ENCODE measurements around the gene SURF1. TPM values are rescaled to one million over a fixed set of nuclear protein-coding genes. Genes with fewer than 3 reads are reported as not detected.
"Not testable (repeated sequence)": the region's sequence is repeated elsewhere in the genome, so short reads cannot be mapped to it uniquely, and the experiment has no call there.

SURF1 gene, protein sequence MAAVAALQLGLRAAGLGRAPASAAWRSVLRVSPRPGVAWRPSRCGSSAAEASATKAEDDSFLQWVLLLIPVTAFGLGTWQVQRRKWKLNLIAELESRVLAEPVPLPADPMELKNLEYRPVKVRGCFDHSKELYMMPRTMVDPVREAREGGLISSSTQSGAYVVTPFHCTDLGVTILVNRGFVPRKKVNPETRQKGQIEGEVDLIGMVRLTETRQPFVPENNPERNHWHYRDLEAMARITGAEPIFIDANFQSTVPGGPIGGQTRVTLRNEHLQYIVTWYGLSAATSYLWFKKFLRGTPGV
- 10 to 100 TPM; 22.7 to 37.5 (median 29.5) TPM for polyA plus RNA-seq (ENCODE audit: insufficient read length in 10 of 10)
- long read RNA-seq, donor 1, transcript SURF1-201 (9 exons, 1,093 nt), result major isoform, 5 of 5 reads
- long read RNA-seq, donor 1, partial matches to known transcripts, result 0 of 5 reads
- long read RNA-seq, donor 1, other reads (novel, unspliced or antisense), result 0 of 5 reads
- long read RNA-seq, donor 2, transcript SURF1-201 (9 exons, 1,093 nt), result major isoform, 12 of 16 reads
- long read RNA-seq, donor 2, partial matches to known transcripts, result 0 of 16 reads
- long read RNA-seq, donor 2, other reads (novel, unspliced or antisense), result 0 of 16 reads
- long read RNA-seq, donor 3, result 0 reads
- long read RNA-seq, donor 4, transcript SURF1-201 (9 exons, 1,093 nt), result major isoform, 5 of 8 reads
- long read RNA-seq, donor 4, partial matches to known transcripts, result 0 of 8 reads
- long read RNA-seq, donor 4, other reads (novel, unspliced or antisense), result 0 of 8 reads
- long read RNA-seq, donor 5, transcript SURF1-201 (9 exons, 1,093 nt), result major isoform, 13 of 18 reads
- long read RNA-seq, donor 5, partial matches to known transcripts, result 0 of 18 reads
- long read RNA-seq, donor 5, other reads (novel, unspliced or antisense), result 0 of 18 reads
- long read RNA-seq, donor 6, transcript SURF1-201 (9 exons, 1,093 nt), result major isoform, 17 of 19 reads
- long read RNA-seq, donor 6, partial matches to known transcripts, result 0 of 19 reads
- long read RNA-seq, donor 6, other reads (novel, unspliced or antisense), result 0 of 19 reads
- long read RNA-seq, donor 7, transcript SURF1-201 (9 exons, 1,093 nt), result major isoform, 13 of 13 reads
- long read RNA-seq, donor 7, partial matches to known transcripts, result 0 of 13 reads
- long read RNA-seq, donor 7, other reads (novel, unspliced or antisense), result 0 of 13 reads
- long read RNA-seq, donor 8, partial matches to known transcripts, result 0 of 14 reads
- long read RNA-seq, donor 8, other reads (novel, unspliced or antisense), result 8 of 14 reads
- long read RNA-seq, donor 9, partial matches to known transcripts, result 0 of 5 reads
- long read RNA-seq, donor 9, other reads (novel, unspliced or antisense), result 0 of 5 reads

DNA sequence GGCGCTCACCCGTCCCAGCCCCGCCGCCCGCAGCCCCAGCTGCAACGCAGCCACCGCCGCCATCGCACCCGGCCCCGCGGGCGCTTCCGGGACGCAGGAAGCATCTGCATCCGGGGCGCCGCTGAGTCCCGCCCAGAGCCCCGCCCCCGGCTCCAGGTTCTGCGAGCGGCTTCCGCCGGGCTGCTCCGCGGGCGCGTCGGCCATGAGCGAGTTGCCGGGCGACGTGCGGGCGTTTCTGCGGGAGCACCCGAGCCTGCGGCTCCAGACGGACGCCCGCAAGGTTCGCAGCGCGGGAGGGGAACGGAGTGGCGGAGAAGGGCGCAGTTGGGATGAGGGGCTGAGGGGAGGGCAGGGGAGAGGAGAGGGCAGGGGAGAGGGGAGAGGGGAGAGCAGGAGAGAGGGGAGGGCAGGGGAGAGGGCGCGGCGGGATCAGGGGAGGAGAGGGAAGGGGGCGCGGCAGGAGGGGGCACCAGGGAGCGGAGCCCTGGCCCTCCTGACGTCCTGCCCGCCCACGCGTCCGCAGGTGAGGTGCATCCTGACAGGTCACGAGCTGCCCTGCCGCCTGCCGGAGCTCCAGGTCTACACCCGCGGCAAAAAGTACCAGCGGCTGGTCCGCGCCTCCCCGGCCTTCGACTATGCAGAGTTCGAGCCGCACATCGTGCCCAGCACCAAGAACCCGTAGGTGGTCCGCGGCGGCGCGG lies at the start of gene SURF1, which contains the start of gene SURF2:
TSS of gene SURF1 (minus strand) at position 97 of the 701 bp plus-strand sequence. CDS start at position 63, 34 bp downstream.
TSS of gene SURF2 (plus strand) at position 160 of the 701 bp plus-strand sequence. CDS start at position 203, 43 bp downstream.
- peak; percentile 76 to 93 (median 88) for DNase-seq

DNA sequence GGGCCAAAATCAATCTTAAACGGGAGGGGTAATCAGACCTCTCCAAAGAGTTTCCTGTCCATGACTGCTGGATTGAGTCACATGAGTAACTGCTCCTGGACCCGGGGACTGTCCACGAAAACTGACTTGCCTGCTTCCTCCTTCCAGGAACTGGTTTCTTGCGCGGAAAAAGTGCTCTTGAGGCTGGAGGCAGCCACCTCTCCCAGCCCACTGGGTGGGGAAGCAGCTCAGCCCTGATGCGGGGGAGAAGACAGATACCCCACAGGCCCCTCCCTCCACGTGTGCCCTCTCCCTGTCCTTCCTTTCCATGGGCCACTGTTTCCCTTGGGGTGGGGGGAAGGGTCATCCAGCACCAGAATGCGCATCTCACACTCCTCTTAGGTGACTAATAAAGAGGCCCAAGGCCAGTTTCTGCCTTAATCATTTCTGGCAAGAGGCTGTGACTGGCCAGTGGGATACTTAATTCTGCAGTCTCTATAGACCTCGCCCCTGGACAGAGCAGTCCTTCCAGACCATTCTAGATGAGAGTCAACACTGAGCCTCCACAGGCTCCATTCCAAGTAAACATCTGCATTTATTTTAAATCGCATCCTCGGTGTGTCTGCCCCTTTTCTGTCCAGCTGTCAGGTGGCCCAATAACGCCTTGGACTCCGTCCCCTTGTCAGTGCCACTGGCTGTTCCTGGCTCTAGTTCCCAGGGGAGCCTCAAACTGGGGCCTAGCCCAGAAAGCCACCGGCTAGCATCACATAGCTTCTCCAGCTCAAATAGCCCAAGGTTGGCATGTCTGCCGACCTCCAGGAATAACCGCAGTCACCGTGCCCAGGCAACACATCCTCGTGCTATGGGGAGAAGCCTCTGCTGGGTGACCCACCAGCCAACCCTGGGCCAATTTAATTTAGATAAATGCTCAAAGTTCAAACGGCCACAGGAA lies 49.5 kb upstream of the SURF1 start:
- DNase-seq, result peak; percentile 20 to 66 (median 65)

DNA sequence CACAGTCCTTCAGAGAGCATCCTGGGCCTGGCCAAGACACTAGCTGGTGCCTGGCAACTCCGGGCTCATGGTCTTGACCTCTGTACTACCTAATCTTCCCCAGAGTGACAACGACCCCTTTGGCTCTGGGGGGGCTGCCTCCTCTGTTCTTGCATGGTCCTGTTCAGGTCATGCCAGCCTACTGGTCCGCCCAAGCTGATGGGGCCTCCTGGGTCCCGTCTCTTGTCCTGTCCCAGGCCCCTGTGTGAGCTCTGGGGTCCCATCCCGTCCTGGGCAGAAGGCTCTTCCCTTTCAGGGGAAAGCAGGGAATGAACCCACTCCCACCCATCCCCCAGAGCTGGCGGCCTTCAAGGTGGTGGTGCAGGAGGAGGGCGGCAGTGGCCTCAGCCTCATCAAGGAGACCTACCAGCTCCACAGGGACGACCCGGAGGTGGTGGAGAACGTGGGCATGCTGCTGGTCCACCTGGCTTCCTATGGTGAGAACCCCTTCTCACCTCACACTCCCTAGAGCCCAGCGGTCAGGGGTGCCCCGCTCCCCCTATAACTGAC lies 48.2 kb upstream of the SURF1 start:
- no peak for DNase-seq

DNA sequence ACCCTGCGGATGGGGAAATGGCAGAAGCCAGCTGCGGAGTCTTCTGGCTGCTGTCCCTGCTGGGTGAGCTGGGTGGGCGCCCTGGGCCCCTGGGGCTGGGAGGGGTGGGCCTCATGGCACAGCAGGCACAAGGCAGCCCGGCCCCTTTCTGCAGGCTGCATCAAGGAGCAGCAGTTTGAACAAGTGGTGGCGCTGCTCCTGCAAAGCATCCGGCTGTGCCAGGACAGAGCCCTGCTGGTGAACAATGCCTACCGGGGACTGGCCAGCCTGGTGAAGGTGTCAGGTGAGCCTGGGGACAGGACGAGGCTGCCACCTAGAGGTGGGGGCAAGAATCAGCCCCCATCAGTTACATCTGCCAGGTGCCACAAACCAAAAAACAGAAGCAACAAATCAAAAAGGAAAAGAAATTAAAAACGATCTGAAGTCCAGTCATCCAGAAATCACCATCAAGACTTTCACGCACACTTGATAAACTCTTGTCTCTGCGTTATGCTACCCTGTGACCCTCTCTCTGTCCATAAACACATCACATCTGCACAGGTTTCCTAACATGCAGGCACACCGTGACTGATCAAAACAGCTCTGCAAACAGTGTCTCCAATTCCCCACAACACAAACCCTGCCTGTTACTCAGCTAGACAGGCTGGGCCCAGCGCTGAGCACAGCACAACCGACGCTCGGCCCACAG lies 47.6 kb upstream of the SURF1 start:
- no peak for DNase-seq

DNA sequence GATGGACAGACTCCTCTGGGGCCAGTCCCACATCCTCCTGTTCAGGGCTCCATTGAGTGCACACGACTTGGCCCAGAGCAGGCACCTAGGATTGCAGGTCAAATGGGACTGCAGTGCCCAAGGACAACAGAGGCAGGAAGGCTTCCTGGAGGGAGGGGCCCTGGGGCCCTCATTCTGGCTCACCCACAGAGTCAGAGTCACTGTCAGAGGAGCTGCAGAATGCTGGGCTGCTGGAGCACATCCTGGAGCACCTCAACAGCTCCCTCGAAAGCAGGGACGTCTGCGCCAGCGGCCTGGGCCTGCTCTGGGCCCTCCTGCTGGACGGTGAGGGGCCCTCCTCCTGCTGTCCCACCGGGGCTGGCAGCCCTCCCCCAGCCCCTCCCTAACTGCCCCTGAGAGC lies 46.4 kb upstream of the SURF1 start:
- no peak for DNase-seq

DNA sequence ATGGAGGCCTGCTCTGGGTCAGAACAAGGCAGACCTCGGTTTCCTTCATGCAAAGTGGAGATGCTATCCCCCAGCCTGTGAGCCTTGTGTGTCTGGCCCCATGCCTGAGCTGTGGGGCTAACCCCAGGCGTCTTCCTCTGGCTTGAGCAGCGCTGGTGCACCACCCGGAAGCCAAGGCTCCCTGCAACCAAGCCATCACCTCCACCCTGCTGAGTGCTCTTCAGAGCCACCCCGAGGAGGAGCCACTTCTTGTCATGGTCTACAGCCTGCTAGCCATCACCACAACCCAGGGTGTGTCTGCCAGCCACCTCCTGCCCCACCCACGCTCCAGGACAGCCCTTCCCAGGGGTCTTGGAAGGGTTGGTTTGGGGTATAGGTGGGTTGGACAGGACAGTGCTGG lies 45.3 kb upstream of the SURF1 start:
- DNase-seq, result no peak

DNA sequence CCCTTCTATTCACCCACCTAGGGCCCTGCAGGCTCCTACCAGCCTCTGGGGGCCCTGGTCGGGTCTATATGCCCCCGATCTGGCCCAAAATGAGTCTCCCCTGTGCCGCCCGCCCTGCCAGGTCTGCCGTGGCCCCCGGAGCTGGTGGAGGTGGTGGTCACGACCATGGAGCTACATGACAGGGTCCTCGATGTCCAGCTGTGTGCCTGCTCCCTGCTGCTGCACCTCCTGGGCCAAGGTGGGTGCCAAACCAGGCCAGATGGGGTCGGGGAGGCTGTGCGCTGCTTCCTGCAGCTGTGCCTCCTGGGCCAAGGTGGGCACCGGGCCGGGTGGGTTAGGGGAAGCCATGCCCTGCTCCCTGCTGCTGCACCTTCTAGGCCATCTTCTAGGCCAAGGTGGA lies 44.0 kb upstream of the SURF1 start:
- DNase-seq, result no peak

DNA sequence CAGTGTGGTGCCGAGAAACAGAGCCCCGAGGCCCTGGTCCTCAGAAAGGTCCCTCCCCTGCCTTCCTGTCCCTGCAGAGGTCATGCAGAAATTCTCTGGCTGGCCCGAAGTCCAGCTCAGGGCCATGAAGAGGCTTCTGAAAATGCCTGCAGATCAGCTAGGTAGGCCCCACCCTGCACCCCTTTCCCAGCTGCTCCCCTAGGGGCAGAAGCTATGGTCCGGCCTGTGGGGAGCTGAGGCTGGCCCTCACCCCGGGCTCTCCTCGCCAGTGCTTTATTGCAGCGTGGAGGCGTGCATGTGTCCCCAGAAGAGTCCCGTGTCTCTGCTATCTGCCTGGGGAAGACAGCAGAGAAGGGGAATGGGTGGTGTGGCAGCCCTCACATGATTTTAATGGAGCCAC lies 41.6 kb upstream of the SURF1 start:
- DNase-seq, result no peak

DNA sequence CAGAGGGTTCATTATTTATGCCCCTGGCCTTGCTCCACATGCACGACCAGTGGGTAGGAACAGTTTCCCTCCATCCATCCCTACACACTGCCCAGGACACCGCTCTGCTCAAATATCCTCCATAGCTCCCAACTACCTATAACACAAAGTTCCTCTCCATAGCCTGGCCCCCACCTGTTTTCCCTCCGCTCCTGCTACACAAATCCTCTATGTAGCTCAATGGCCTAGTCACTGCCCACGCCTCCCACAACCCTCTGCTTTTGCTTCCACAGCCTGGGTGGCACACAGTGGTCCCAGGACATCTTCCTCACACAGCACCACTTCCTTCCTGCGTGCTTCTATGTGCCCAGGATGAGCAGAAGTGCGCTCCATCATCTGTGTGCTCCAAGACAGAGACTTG lies 41.1 kb upstream of the SURF1 start:
- DNase-seq, result no peak

DNA sequence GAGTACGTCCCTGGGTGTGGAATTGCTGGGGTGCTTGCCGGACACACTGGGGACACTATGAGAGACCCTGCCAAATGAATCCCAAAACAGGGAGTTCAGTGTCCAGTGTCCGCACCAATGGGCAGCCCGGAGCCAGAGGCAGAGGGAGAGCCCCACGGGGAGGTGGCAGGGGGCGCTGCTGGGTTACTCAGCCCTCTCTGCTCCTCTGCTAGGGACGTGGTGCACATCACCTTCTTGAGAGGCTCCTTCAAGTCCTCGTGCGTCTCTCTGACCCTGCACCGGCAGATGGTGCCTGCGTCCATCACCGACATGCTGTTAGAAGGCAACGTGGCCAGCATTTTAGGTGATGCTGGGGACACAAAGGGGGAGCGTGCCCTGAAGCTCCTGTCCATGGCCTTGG lies 40.7 kb upstream of the SURF1 start:
- no peak for DNase-seq

DNA sequence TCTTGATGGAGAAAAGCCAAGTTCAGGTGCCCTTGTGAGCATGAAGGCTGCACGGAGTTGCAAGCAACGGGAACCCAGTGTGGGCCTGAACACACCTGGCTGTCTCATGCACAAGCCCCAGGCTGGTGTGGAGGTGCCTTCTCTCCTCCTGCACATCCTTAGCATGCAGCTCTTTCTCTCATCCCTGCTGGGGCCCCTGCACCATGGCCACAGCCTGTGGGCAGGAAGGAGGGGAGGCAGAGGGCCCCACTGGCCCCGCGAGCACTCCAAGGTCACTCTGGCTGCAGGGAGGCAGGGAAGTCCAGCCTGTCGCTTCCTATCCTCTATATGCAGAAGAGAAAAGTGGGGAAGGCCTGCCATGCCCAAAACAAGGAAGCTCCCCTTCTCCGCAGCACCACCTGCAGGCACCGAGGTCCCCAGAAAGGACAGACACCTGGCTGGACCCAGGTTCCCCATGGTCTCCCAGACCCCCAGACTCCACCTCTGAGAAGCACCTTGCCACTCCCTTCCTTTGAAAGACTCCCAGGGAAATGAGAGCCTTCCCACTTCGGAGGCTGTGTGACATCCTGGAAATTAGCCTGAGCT lies 38.5 kb upstream of the SURF1 start:
- DNase-seq, result no peak

DNA sequence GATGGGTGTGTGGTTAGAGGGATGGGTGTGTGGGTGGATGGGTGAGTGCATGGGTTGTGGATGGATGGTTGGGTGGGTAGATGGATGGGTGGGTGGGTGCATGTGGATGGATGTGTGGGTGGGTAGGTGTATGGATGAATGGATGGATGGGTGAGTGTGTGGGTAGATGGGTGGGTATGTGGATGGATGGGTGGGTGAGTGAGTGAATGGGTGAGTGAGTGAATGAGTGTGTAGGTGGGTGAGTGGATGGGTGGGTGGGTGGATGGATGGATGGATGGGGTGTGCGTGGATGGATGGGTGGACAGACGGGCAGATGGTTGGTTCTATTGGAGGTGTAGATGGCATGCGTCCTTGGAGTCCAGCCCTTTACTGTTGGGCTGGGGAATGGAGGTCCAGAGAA lies 37.1 kb upstream of the SURF1 start:
- DNase-seq, result no peak

DNA sequence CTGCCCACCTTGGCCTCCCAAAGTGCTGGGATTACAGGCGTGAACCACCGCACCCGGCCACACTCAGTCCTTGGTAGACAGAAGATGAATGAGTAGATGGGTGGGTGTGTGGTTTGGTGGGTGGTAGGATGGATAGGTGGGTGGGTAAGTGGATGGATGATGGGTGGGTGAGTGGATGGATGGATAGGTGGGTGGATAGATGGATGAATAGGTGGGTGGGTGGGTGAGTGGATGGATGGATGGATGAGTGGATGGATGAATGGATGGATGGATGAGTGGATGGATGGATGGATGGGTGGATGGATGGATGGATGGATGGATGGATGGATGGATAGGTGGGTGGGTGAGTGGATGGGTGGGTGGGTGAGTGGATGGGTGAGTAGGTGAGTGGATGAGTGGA lies 36.0 kb upstream of the SURF1 start:
- DNase-seq, result not testable (repeated sequence)

DNA sequence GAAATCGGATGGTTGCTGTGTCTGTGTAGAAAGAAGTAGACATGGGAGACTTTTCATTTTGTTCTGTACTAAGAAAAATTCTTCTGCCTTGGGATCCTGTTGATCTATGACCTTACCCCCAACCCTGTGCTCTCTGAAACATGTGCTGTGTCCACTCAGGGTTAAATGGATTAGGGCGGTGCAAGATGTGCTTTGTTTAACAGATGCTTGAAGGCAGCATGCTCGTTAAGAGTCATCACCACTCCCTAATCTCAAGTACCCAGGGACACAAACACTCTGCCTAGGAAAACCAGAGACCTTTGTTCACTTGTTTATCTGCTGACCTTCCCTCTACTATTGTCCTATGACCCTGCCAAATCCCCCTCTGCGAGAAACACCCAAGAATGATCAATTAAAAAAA lies 35.2 kb upstream of the SURF1 start:
- not testable (repeated sequence) for DNase-seq

DNA sequence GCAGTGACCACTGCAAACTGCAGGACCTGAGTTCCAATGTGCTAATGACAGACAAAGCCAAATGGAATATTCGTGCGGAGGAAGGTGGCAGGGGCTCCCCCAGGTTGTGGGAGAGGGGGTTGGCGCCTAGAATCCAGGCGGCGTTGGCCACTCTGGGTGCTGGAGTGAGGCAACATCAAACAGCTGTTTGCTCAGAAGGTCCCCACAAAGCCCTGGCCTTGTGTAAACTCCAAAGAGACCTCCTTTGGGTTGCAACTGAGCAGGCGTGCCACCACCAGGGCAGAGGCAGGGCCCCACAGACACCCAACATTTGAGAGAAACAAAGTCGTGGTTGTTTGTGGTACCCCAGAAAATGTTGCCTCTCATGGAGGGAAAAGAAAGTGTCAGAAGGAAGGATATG lies 34.4 kb upstream of the SURF1 start:
- DNase-seq, result no peak

DNA sequence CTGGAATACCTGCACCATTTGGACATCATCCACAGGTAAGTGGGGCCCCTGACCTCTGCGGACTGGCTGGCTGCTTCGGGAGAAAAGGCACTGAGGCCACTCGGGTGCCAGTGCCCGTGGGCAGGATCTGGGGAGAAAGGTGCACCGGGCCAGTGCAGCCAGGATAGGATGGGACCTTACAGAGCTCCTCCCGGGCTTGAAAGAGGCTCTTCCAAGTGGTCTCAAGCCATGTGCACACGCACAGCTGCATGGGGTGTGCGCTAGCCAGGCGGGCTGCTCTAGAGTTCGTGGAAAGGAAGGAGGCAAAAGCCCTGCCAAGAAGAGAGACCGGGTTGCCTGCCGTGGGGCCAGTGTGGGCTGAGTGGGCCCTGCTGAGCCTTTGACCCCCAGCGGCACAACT lies 33.3 kb upstream of the SURF1 start:
- DNase-seq, result no peak

DNA sequence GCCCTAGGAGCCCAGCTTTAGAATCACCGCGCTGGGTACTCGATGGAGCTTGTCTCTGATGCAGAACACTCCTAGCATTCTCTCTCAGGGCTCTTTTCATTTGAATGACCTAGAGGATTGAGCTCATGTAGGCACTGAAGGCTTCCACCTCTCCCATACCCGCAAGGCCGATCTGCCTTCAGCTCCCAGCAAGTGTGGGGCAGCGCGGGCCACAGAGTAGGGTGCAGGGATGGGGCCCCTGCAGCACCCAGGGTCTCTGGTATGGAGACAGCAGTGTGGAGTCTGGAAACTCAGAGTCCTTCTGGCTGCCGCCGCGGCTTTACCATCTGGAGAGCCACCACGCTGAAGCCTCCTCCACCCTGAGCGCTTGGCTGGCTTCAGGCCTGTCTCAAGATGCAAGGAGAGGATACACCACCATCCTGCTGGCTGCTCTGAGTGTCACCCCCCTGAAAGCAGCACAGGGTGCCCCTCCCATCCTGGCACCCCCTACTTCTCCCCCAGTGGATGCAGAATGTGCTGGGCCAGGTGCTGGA lies 32.8 kb upstream of the SURF1 start:
- no peak for DNase-seq

DNA sequence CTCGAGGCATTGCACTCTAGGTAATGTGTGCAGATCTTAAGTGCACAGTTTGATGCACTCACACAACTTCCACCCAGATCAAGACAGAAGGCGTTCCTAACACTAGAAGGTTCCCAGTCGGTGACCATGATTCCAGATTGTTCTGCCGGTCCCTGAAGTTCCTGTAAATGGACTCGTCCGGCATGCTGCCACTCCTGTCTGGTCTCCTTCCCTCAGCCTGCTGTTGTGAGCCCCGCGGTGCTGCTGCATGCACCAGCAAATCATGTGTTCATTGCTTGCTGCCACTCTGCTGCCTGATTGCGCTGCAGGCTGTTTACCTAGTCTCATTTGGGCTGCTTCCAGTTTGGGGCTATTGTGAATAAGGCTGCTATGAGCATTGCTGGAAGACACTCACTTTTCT lies 31.4 kb upstream of the SURF1 start:
- no peak for DNase-seq

Measured in muscle of back (tissue), 13 donors.